Hippocampal formation (tissue), 2 donors: ENCODE measurements around the gene STK32B.

Experiments
- DNase-seq, 2 donors: peaks; one replicate each; lab custom pipeline; 2025; lab: John Stamatoyannopoulos, UW

Gene STK32B

GRCh38 chr4:5361968-5362367, 310.7 kb downstream of the STK32B start:
- no peak for DNase-seq

GRCh38 chr4:5364406-5364805, 313.1 kb downstream of the STK32B start:
- DNase-seq: no peak

- DNase-seq: no peak
These were observed 314.1 kb downstream of the STK32B start for GRCh38 chr4:5365071-5366008.

GRCh38 chr4:5366009-5366386, 314.7 kb downstream of the STK32B start:
- DNase-seq: no peak

GRCh38 chr4:5366421-5366820, 315.1 kb downstream of the STK32B start:
- DNase-seq: no peak

- DNase-seq: no peak
These were observed 317.1 kb downstream of the STK32B start for GRCh38 chr4:5368426-5368825.

GRCh38 chr4:5370286-5370685, 319.0 kb downstream of the STK32B start:
- no peak for DNase-seq

- DNase-seq: no peak
These were observed 320.3 kb downstream of the STK32B start for GRCh38 chr4:5371415-5372190.

GRCh38 chr4:5372198-5372597, 320.9 kb downstream of the STK32B start:
- no peak for DNase-seq

- DNase-seq: no peak
These were observed 322.0 kb downstream of the STK32B start for GRCh38 chr4:5373327-5373726.

- DNase-seq: no peak
These were observed 323.3 kb downstream of the STK32B start for GRCh38 chr4:5374592-5374991.

GRCh38 chr4:5374994-5375393, 323.7 kb downstream of the STK32B start:
- no peak for DNase-seq

GRCh38 chr4:5376015-5376414, 324.7 kb downstream of the STK32B start:
- DNase-seq: no peak

- no peak for DNase-seq
These were observed 326.7 kb downstream of the STK32B start for GRCh38 chr4:5378002-5378401.

- DNase-seq: no peak
These were observed 328.6 kb downstream of the STK32B start for GRCh38 chr4:5379895-5380294.

- DNase-seq: no peak
These were observed 330.7 kb downstream of the STK32B start for GRCh38 chr4:5381961-5382441.

GRCh38 chr4:5383191-5383980, 332.1 kb downstream of the STK32B start:
- no peak for DNase-seq

GRCh38 chr4:5385741-5386311, 334.5 kb downstream of the STK32B start:
- no peak for DNase-seq

- DNase-seq: no peak
These were observed 335.6 kb downstream of the STK32B start for GRCh38 chr4:5386921-5387320.

GRCh38 chr4:5387457-5387856, 336.2 kb downstream of the STK32B start:
- DNase-seq: no peak

GRCh38 chr4:5389756-5390310, 338.6 kb downstream of the STK32B start:
- DNase-seq: no peak
